Esophagus muscularis mucosa (tissue), 4 donors: ENCODE data around the gene TRAFD1. TPM values are rescaled to one million over a fixed set of nuclear protein-coding genes. Genes with fewer than 3 reads are reported as not detected.

ENCODE experiments used
- DNase-seq: peaks from one replicate; pipeline ENCODE4 v3.0.0-alpha.2; 2017; ENCODE audit errors: extremely low spot score
- H3K27ac ChIP-seq, 4 donors: fragments of 200-600 bp; sonication (generic); replicated peaks in 1 of 4; 1 replicate in 3 of 4; 2 replicates in 1 of 4; pipeline ENCODE4 v1.5.1; 2016 to 2019; ENCODE audit warnings: mild to moderate bottlenecking in 1 of 4
- H3K27me3 ChIP-seq, 4 donors: fragments of 200-600 bp; sonication (generic); one replicate each; pipeline versions ENCODE4 v1.5.1 to v1.6.0; 2016 to 2019
- H3K36me3 ChIP-seq, 4 donors: fragments of 200-600 bp; sonication (generic); one replicate each; pipeline ENCODE4 v1.5.1; 2016 to 2019
- H3K4me1 ChIP-seq, 4 donors: fragments of 200-600 bp; sonication (generic); one replicate each; pipeline ENCODE4 v1.5.1; 2016 to 2019
- H3K4me3 ChIP-seq, 4 donors: fragments of 200-600 bp; sonication (generic); 1 replicate in 2 of 4; 2 replicates in 2 of 4; pipeline ENCODE4 v1.5.1; 2016 to 2019; ENCODE audit warnings: mild to moderate bottlenecking in 4 of 4, moderate library complexity in 1 of 4
- H3K9me3 ChIP-seq, 4 donors: fragments of 200-600 bp; sonication (generic); 1 replicate in 3 of 4; 2 replicates in 1 of 4; pipeline ENCODE4 v1.5.1; 2016 to 2019
- CTCF ChIP-seq, 3 experiments: fragments of 200-600 bp in 2 of 3; fragments of 450-650 bp in 1 of 3; sonication (generic) in 2 of 3; IDR thresholded peaks; one replicate each; pipeline ENCODE4 v1.5.1; 2017 to 2019; ENCODE audit warnings: antibody characterized with exemption in 3 of 3, mild to moderate bottlenecking in 2 of 3, moderate library complexity in 1 of 3
- EP300 ChIP-seq: sonication (generic); formaldehyde crosslinking; IDR thresholded peaks from one replicate; pipeline ENCODE4 v1.6.1; 2017; ENCODE audit warnings: antibody characterized with exemption
- POLR2A ChIP-seq: fragments of 450-650 bp; IDR thresholded peaks from one replicate; pipeline ENCODE4 v1.6.1; 2017; ENCODE audit warnings: antibody characterized with exemption, moderate library complexity, mild to moderate bottlenecking, low read depth
- POLR2AphosphoS5 ChIP-seq, 2 donors: sonication (generic); formaldehyde crosslinking; IDR thresholded peaks; one replicate each; pipeline ENCODE4 v1.6.1; 2017; ENCODE audit warnings: antibody characterized with exemption in 2 of 2
- WGBS: methylation state at CpG from one replicate; pipeline ENCODE4 v1.1.5; 2018; 5-methylcytosine and 5-hydroxymethylcytosine counted together
- intact Hi-C: fragments of 100-400 bp; cut with DNase I; formaldehyde crosslinking; loops from one replicate; pipeline ENCODE4 v1.15.1; 2023
- total RNA-seq, 4 donors: library from RNA; depleted of rRNA; stranded (reverse); fragments of >200 nt; gene quantifications; one replicate each; pipeline versions ENCODE4 v1.1.0 to v1.2.1, GENCODE V29; 2016

TRAFD1 gene
- total RNA-seq, 4 donors from 2014 or later, result 27.2 to 37.4 (median 30.6) TPM

GRCh38 chr12:112160611-112161010, 35.3 kb downstream of the TRAFD1 start:
- Histone ChIP-seq H3K9me3 (no peaks in the 10 kb centered on the region), H3K27ac (no peak overlapping the region), H3K27me3 (no peaks in the 10 kb centered on the region), H3K36me3 (peaks cover 41 to 81% (median 63%) of the 10 kb centered on the region in 4 donors), H3K4me3 (no peak overlapping the region), H3K4me1 (no peaks in the 10 kb centered on the region)
- 89% methylated on average over 6 of the region's 6 CpGs for WGBS
- no peak for DNase-seq
- no peak for TF ChIP-seq POLR2A
- no peak for TF ChIP-seq CTCF (IDR thresholded peaks at IDR 0.05)
- intact Hi-C loops, result no loop called here

GRCh38 chr12:112161711-112162110, 36.4 kb downstream of the TRAFD1 start:
- no peaks in the 10 kb centered on the region for H3K4me1 ChIP-seq
- DNase-seq, result no peak
- 82% methylated on average over 9 of the region's 9 CpGs for WGBS
- no peaks in the 10 kb centered on the region for H3K9me3 ChIP-seq
- TF ChIP-seq CTCF (IDR thresholded peaks at IDR 0.05), result no peak
- TF ChIP-seq POLR2A, result no peak
- TF ChIP-seq POLR2AphosphoS5 (IDR thresholded peaks at IDR 0.05), result no peak
- TF ChIP-seq EP300, result no peak
- no peaks in the 10 kb centered on the region for H3K27me3 ChIP-seq
- no peak overlapping the region for H3K27ac ChIP-seq
- intact Hi-C loops, result no loop called here
- H3K36me3 ChIP-seq, result peaks cover 41 to 90% (median 67%) of the 10 kb centered on the region in 4 donors
- no peak overlapping the region for H3K4me3 ChIP-seq

GRCh38 chr12:112162241-112162790, 37.0 kb downstream of the TRAFD1 start:
- Histone ChIP-seq H3K27ac (no peak overlapping the region), H3K27me3 (no peaks in the 10 kb centered on the region), H3K4me3 (no peak overlapping the region), H3K4me1 (no peaks in the 10 kb centered on the region), H3K36me3 (peaks cover 41 to 90% (median 67%) of the 10 kb centered on the region in 4 donors), H3K9me3 (no peaks in the 10 kb centered on the region)
- no peak for TF ChIP-seq EP300
- TF ChIP-seq POLR2AphosphoS5 (IDR thresholded peaks at IDR 0.05), result no peak
- TF ChIP-seq POLR2A, result no peak
- TF ChIP-seq CTCF (IDR thresholded peaks at IDR 0.05), result no peak
- no peak for DNase-seq
- intact Hi-C loops, result no loop called here
- WGBS, result 83% methylated on average over 10 of the region's 12 CpGs

- intact Hi-C loops, result no loop called here
- Histone ChIP-seq H3K9me3 (no peaks in the 10 kb centered on the region), H3K4me3 (no peak overlapping the region), H3K4me1 (no peaks in the 10 kb centered on the region), H3K27ac (no peak overlapping the region), H3K36me3 (peaks cover 41 to 93% (median 69%) of the 10 kb centered on the region in 4 donors), H3K27me3 (no peaks in the 10 kb centered on the region)
- 95% methylated on average over 6 of the region's 8 CpGs for WGBS
- no peak for DNase-seq
- TF ChIP-seq CTCF (IDR thresholded peaks at IDR 0.05) (no peak), EP300 (no peak)
These were observed 37.7 kb downstream of the TRAFD1 start for GRCh38 chr12:112163056-112163455.

- Histone ChIP-seq H3K4me1 (no peaks in the 10 kb centered on the region), H3K36me3 (peaks cover 41 to 93% (median 68%) of the 10 kb centered on the region in 4 donors), H3K27me3 (no peaks in the 10 kb centered on the region), H3K27ac (no peak overlapping the region), H3K9me3 (no peaks in the 10 kb centered on the region), H3K4me3 (no peak overlapping the region)
- WGBS, result 94% methylated on average over 15 of the region's 22 CpGs
- intact Hi-C loops, result no loop called here
- no peak for DNase-seq
- TF ChIP-seq EP300 (no peak), POLR2AphosphoS5 (IDR thresholded peaks at IDR 0.05) (no peak), POLR2A (no peak), CTCF (IDR thresholded peaks at IDR 0.05) (no peak)
These were observed 38.2 kb downstream of the TRAFD1 start for GRCh38 chr12:112163471-112163991.
